Vagina (tissue), 2 donors: ENCODE measurements around the gene LGR6.

ENCODE experiments used
- POLR2A ChIP-seq, 2 donors: fragments of 450-650 bp; IDR thresholded peaks; one replicate each; pipeline ENCODE4 v1.6.1; 2017; ENCODE audit warnings: antibody characterized with exemption in 2 of 2, mild to moderate bottlenecking in 2 of 2, moderate library complexity in 2 of 2
- POLR2AphosphoS5 ChIP-seq, 2 donors: sonication (generic); formaldehyde crosslinking; IDR thresholded peaks; one replicate each; pipeline ENCODE4 v1.9.0; 2017; ENCODE audit warnings: antibody characterized with exemption in 2 of 2, mild to moderate bottlenecking in 2 of 2, low read depth in 1 of 2; ENCODE audit not compliant: insufficient read depth in 1 of 2
- TF ChIP-seq, protein P1 (sequence below), 3 experiments: fragments of 450-650 bp in 2 of 3; fragments of 200-600 bp in 1 of 3; sonication (generic) in 1 of 3; IDR thresholded peaks; one replicate each; pipeline ENCODE4 v1.5.1; 2017 to 2019; ENCODE audit warnings: antibody characterized with exemption in 3 of 3, mild to moderate bottlenecking in 2 of 3, moderate library complexity in 2 of 3

DNA sequence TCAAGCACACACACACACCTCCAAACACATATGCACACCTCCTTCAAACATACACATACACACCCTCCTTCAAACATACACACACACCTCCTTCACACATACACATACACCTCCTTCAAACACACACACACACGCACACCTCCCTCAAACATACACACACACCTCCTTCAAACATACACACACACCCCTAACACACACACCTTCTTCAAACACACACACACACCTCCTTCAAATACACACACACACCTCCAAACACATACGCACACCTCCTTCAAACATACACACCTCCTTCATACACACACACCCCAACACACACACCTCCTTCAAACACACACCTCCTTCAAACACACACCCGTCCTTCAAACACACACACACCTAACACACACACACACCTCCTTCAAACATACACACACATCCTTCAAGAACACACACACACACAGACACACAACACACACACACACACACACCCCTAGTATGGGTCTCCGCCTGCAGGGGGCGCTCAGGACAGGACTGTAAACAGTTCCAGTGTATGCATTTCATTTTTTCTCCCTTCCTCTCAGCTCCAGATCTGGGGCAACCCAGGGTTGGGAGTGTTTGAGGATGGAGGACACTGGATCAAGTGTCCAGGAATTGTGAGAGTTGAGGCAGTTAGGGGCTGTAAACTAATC, 12.1 kb downstream of the LGR6 start:
- TF ChIP-seq, protein P1, sequence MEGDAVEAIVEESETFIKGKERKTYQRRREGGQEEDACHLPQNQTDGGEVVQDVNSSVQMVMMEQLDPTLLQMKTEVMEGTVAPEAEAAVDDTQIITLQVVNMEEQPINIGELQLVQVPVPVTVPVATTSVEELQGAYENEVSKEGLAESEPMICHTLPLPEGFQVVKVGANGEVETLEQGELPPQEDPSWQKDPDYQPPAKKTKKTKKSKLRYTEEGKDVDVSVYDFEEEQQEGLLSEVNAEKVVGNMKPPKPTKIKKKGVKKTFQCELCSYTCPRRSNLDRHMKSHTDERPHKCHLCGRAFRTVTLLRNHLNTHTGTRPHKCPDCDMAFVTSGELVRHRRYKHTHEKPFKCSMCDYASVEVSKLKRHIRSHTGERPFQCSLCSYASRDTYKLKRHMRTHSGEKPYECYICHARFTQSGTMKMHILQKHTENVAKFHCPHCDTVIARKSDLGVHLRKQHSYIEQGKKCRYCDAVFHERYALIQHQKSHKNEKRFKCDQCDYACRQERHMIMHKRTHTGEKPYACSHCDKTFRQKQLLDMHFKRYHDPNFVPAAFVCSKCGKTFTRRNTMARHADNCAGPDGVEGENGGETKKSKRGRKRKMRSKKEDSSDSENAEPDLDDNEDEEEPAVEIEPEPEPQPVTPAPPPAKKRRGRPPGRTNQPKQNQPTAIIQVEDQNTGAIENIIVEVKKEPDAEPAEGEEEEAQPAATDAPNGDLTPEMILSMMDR (IDR thresholded peaks at IDR 0.05), result no peak
- TF ChIP-seq POLR2AphosphoS5 (IDR thresholded peaks at IDR 0.05; ENCODE audit: insufficient read depth in 1 of 2, low read depth in 1 of 2) (no peak), POLR2A (IDR thresholded peaks at IDR 0.05) (no peak)
